GM19452 (cell line): ENCODE results near the gene SMAD3.

Experiments used
- ATAC-seq: cut with Tn5 transposase; IDR thresholded peaks from one replicate; pipeline ENCODE4 v1.9.1; 2021; ENCODE audit not compliant: unreplicated experiment

SMAD3 gene

GRCh38 chr15:67094001-67094826 lies 28.8 kb downstream of the SMAD3 start:
- ATAC-seq = no peak

DNA sequence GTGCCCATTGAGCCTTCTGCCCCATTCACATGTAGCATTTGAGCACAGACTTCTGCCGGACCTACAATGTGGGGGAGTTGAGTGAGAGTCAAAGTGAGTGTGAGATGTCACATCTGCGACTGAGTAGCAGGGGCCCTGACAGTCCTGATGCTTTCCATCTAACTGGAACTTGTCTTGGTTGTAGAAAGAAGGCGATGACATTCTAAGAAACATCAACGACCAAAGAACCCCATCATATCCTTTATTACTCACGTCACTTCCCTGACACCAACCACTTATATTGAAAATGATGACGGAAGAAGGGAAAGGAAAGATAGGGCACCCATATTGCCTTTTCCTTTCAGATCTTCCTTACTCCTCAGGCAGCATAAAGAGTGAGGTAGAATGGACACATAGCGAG lies 30.5 kb downstream of the SMAD3 start:
- no peak for ATAC-seq

GRCh38 chr15:67096546-67097294 lies 31.3 kb downstream of the SMAD3 start:
- ATAC-seq = no peak

GRCh38 chr15:67097424-67097823 lies 32.0 kb downstream of the SMAD3 start:
- ATAC-seq = no peak

DNA sequence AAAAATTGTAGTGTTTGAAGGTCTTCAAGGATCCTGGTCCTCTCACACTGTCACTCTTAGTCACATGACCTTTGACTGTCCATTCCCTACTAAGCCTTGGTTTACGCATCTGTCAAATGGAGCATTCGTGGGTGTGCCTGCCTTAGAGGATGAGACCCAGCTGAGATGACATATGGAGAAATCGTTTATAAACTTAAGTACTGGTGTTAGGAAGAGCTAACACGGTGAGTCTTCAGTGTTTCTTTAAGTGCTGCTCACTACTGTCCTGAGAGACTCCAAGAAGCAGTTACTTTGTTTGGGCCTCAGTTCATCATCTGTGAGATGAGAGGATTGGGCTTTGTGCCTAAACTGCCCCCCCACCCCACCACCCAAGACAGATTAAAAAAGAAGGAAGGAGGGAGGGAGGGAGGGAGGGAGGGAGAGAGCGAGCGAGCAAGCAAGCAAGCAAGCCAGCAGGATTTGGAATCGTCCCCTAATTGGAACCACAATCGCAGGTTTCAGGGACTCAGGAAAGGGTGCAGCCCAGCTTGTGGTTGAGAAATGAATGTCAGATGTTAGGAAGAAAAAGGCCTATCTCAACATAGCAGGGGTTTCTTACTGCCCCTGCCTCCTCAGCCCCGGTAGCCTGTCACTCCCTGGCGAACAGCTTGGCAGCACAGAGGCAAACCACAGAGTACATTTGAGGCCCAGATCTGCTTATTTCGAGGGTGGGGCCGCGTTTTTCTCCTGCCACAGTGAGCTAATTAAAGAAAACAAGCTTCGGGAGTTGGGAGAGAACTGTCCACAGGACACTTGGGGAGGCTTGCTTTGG lies 32.7 kb downstream of the SMAD3 start:
- ATAC-seq = no peak

DNA sequence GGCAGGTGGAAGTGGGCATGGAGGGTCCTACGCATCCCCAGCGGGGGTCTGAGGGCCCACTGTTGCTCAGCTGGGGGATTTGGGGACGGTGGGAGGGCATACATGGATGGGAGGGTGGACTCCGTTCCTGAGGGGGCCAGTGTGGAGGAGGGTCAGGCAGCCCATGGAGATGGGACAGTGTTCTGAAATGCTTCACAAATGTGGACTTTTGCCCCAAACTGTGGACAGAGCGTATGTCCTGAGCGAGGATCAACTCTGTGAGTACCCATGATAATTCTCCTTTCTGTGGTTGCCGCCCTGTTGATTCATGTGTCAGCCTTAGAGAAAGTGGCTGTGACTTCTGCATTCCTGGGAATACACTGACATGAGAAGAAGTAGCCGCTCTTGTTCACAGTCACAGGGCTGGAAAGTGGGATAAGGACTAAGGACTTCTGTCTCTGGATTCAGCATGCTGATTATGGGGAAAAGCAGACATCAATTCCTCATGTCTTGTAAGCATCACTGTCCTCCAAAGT lies 33.4 kb downstream of the SMAD3 start:
- ATAC-seq = no peak

- ATAC-seq = no peak
Observed at GRCh38 chr15:67100124-67100791, 34.9 kb downstream of the SMAD3 start.

DNA sequence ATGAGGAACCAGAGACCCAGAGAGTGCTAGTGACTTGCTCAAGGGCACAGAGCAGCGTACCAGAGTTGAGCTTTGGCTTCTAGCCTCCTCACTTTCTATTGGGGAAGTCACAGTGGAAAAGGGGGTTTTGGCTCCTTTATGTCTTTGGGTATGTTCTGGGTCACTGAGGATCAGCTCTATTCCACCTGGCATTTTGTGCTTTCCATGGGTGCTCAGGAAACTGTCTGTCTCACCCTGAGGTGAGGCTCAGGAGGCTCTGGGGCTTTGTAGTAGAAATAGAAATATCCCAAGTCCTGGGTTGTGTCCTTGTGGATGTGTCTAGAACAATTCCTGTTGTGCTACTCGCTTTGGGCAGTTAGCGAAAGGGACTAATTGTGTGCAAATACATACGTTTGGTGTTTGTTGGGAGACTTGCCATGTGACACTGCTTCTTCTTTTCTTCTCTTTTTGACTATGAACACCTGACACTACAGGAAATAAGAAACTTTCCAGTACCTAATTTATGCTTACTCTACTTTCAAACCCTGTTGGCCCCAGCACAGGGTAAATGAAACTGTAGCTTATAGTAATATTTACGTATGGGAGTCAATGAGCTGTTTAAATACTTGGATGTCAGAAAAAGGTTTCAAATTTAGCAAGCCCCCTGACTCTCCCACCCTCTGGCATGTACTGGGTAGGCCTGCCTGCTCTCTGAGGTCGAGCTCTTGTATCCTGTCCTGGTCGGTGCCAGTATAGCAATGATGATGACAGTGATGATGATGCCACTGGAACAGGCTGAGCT lies 35.6 kb downstream of the SMAD3 start:
- peak; percentile 48 for ATAC-seq

- ATAC-seq = peak; percentile 53
Observed at GRCh38 chr15:67101911-67102598, 36.7 kb downstream of the SMAD3 start.

GRCh38 chr15:67102599-67102929 lies 37.2 kb downstream of the SMAD3 start:
- ATAC-seq = no peak

GRCh38 chr15:67103021-67103420 lies 37.6 kb downstream of the SMAD3 start:
- ATAC-seq = no peak

DNA sequence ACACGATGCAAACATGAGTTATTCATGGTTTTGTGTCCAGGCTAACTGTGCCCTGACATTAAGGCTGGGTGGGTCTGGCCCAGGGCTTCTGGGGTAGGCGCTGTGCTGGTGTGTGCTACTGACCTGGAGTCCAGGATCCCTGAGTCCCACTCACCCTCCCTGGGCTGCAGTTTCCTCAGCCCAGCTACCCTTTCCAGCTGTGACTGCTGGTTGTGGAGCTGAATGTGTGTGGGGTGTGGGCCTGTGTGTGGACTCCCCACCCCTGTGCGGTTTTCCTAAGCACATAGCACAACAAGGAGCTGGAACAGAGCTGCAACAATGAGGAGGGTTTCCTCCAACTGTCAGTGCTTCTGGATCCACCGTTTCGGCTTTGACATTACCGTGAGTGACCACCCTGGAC lies 38.0 kb downstream of the SMAD3 start:
- ATAC-seq = no peak

- no peak for ATAC-seq
Observed at GRCh38 chr15:67103869-67104268, 38.5 kb downstream of the SMAD3 start.

- ATAC-seq = no peak
Observed at GRCh38 chr15:67104510-67104909, 39.1 kb downstream of the SMAD3 start.

- no peak for ATAC-seq
Observed at GRCh38 chr15:67105065-67105951, 39.9 kb downstream of the SMAD3 start.

- no peak for ATAC-seq
Observed at GRCh38 chr15:67105991-67106763, 40.8 kb downstream of the SMAD3 start.

GRCh38 chr15:67106764-67107013 lies 41.3 kb downstream of the SMAD3 start:
- ATAC-seq = no peak
